ENCODE measurements around the gene PAK4.

Gene PAK4

GRCh38 chr19:39131255-39131755 is 5.7 kb downstream of the PAK4 start:
- no peak for TF ChIP-seq CTCF (conservative IDR thresholded peaks at IDR 0.05; ENCODE audit: low read depth, low read length)
- DNase-seq (ENCODE audit: low read depth) = no peak

GRCh38 chr19:39132344-39132969 is 6.9 kb downstream of the PAK4 start:
- no peak for DNase-seq (ENCODE audit: low read depth)
- TF ChIP-seq CTCF (conservative IDR thresholded peaks at IDR 0.05; ENCODE audit: low read depth, low read length) = no peak
- no peak overlapping the region for H3K4me3 ChIP-seq (ENCODE audit: low read depth, low read length)

More at GRCh38 chr19:39131255-39131755, 5.7 kb downstream of the PAK4 start:
- H3K4me3 ChIP-seq (ENCODE audit: low read depth, low read length) = no peak overlapping the region

- H3K4me3 ChIP-seq (ENCODE audit: low read depth, low read length) = no peak overlapping the region
- DNase-seq (ENCODE audit: low read depth) = no peak
- no peak for TF ChIP-seq CTCF (conservative IDR thresholded peaks at IDR 0.05; ENCODE audit: low read depth, low read length)
Observed at GRCh38 chr19:39133431-39134270, 8.1 kb downstream of the PAK4 start.

GRCh38 chr19:39135701-39136100 is 10.1 kb downstream of the PAK4 start:
- no peak overlapping the region for H3K4me3 ChIP-seq (ENCODE audit: low read depth, low read length)
- TF ChIP-seq CTCF (conservative IDR thresholded peaks at IDR 0.05; ENCODE audit: low read depth, low read length) = no peak
- DNase-seq (ENCODE audit: low read depth) = no peak

- DNase-seq (ENCODE audit: low read depth) = no peak
- H3K4me3 ChIP-seq (ENCODE audit: low read depth, low read length) = no peak overlapping the region
- no peak for TF ChIP-seq CTCF (conservative IDR thresholded peaks at IDR 0.05; ENCODE audit: low read depth, low read length)
Observed at GRCh38 chr19:39136225-39136940, 10.8 kb downstream of the PAK4 start.

GRCh38 chr19:39137131-39137530 is 11.5 kb downstream of the PAK4 start:
- DNase-seq (ENCODE audit: low read depth) = no peak
- no peak overlapping the region for H3K4me3 ChIP-seq (ENCODE audit: low read depth, low read length)
- no peak for TF ChIP-seq CTCF (conservative IDR thresholded peaks at IDR 0.05; ENCODE audit: low read depth, low read length)

Measured in choroid plexus epithelial cell (primary cell).